NT2/D1 (cell line): ENCODE data around the gene LRCH2.
"Not testable (repeated sequence)": the region's sequence is repeated elsewhere in the genome, so short reads cannot be mapped to it uniquely, and the experiment has no call there.

Source experiments
- YY1 ChIP-seq: IDR thresholded peaks from 2 replicates; pipeline ENCODE4 v1.6.1; 2011; ENCODE audit not compliant: insufficient read length, insufficient read depth
- ZNF274 ChIP-seq: IDR thresholded peaks from 2 replicates; pipeline ENCODE4 v1.6.1; 2011; ENCODE audit warnings: mild to moderate bottlenecking, low read depth, low read length

- TF ChIP-seq YY1, ZNF274: not testable (repeated sequence)
Measured at GRCh38 chrX:115217346-115217745, 16.6 kb downstream of the LRCH2 start.
